GM18502 (cell line): ENCODE data around the gene DNAH14.

Source experiments
- ATAC-seq: cut with Tn5 transposase; IDR thresholded peaks from one replicate; pipeline ENCODE4 v1.9.1; 2021; ENCODE audit warnings: mild to moderate bottlenecking; ENCODE audit not compliant: unreplicated experiment, poor library complexity

DNAH14 gene

GRCh38 chr1:225422795-225423517, 493.5 kb downstream of the DNAH14 start:
- no peak for ATAC-seq

GRCh38 chr1:225423518-225423855, 494.0 kb downstream of the DNAH14 start:
- ATAC-seq, result no peak

GRCh38 chr1:225424562-225425200, 495.2 kb downstream of the DNAH14 start:
- no peak for ATAC-seq

GRCh38 chr1:225425201-225425786, 495.8 kb downstream of the DNAH14 start:
- no peak for ATAC-seq

- peak; percentile 16 for ATAC-seq
Observed at GRCh38 chr1:225426395-225427234, 497.1 kb downstream of the DNAH14 start.

- ATAC-seq, result peak; percentile 38
Observed at GRCh38 chr1:225427235-225428067, 498.0 kb downstream of the DNAH14 start, which contains the start of gene LBR. LBR (minus strand) TSS chr1:225428038; CDS start chr1:225424075, 3,963 bp downstream.

- ATAC-seq, result peak; percentile 88
Observed at GRCh38 chr1:225428068-225428880, 498.8 kb downstream of the DNAH14 start.

GRCh38 chr1:225428881-225429455, 499.5 kb downstream of the DNAH14 start:
- ATAC-seq, result no peak

GRCh38 chr1:225430301-225430700, 500.8 kb downstream of the DNAH14 start:
- ATAC-seq, result no peak

- ATAC-seq, result no peak
Observed at GRCh38 chr1:225431081-225431863, 501.8 kb downstream of the DNAH14 start.

- ATAC-seq, result no peak
Observed at GRCh38 chr1:225434046-225434445, 504.6 kb downstream of the DNAH14 start.

- no peak for ATAC-seq
Observed at GRCh38 chr1:225435076-225435475, 505.6 kb downstream of the DNAH14 start.

GRCh38 chr1:225435487-225435886, 506.0 kb downstream of the DNAH14 start:
- peak; percentile 28 for ATAC-seq

GRCh38 chr1:225435957-225436392, 506.5 kb downstream of the DNAH14 start:
- peak; percentile 68 for ATAC-seq

GRCh38 chr1:225437710-225438437, 508.4 kb downstream of the DNAH14 start:
- ATAC-seq, result no peak

GRCh38 chr1:225440380-225441221, 511.1 kb downstream of the DNAH14 start:
- ATAC-seq, result no peak
